Measurements from ENCODE around the gene KRT33A.
A peak's percentile ranks its signal among the peaks of the same experiment; 100 is the strongest.

KRT33A gene

GRCh38 chr17:41331606-41332005 lies 19.0 kb downstream of the KRT33A start:
- no peak overlapping the region for H3K4me3 ChIP-seq (replicated peaks; ENCODE audit: low read depth, low read length)

GRCh38 chr17:41329279-41329948 lies 21.2 kb downstream of the KRT33A start:
- no peak for DNase-seq (ENCODE audit: extremely low read depth, insufficient read length)
- peak; percentile 37 for TF ChIP-seq CTCF (IDR thresholded peaks at IDR 0.05; ENCODE audit: insufficient read depth, low read length, poor library complexity, severe bottlenecking)

More at GRCh38 chr17:41331606-41332005, 19.0 kb downstream of the KRT33A start:
- DNase-seq (ENCODE audit: extremely low read depth, insufficient read length): no peak
- H3K36me3 ChIP-seq (ENCODE audit: control insufficient read depth, insufficient read depth, low read length): no peaks in the 10 kb centered on the region
- TF ChIP-seq CTCF (IDR thresholded peaks at IDR 0.05; ENCODE audit: insufficient read depth, low read length, poor library complexity, severe bottlenecking): no peak
- no peaks in the 10 kb centered on the region; the same call in 1 of the 2 replicates for H3K27me3 ChIP-seq (replicated peaks; ENCODE audit: control insufficient read depth, insufficient read depth, low read length)

GRCh38 chr17:41328207-41328606 lies 22.4 kb downstream of the KRT33A start:
- TF ChIP-seq CTCF (IDR thresholded peaks at IDR 0.05; ENCODE audit: insufficient read depth, low read length, poor library complexity, severe bottlenecking): no peak
- no peak for DNase-seq (ENCODE audit: extremely low read depth, insufficient read length)
- no peak overlapping the region for H3K4me3 ChIP-seq (replicated peaks; ENCODE audit: low read depth, low read length)
- H3K36me3 ChIP-seq (ENCODE audit: control insufficient read depth, insufficient read depth, low read length): no peaks in the 10 kb centered on the region
- H3K27me3 ChIP-seq (replicated peaks; ENCODE audit: control insufficient read depth, insufficient read depth, low read length): no peaks in the 10 kb centered on the region; the same call in 1 of the 2 replicates

More at GRCh38 chr17:41329279-41329948, 21.2 kb downstream of the KRT33A start:
- Histone ChIP-seq H3K4me3 (replicated peaks; ENCODE audit: low read depth, low read length) (no peak overlapping the region), H3K27me3 (replicated peaks; ENCODE audit: control insufficient read depth, insufficient read depth, low read length) (no peaks in the 10 kb centered on the region; the same call in 1 of the 2 replicates), H3K36me3 (ENCODE audit: control insufficient read depth, insufficient read depth, low read length) (no peaks in the 10 kb centered on the region)

GRCh38 chr17:41327411-41328120 lies 23.1 kb downstream of the KRT33A start:
- no peaks in the 10 kb centered on the region for H3K36me3 ChIP-seq (ENCODE audit: control insufficient read depth, insufficient read depth, low read length)
- DNase-seq (ENCODE audit: extremely low read depth, insufficient read length): no peak
- H3K4me3 ChIP-seq (replicated peaks; ENCODE audit: low read depth, low read length): no peak overlapping the region
- TF ChIP-seq CTCF (IDR thresholded peaks at IDR 0.05; ENCODE audit: insufficient read depth, low read length, poor library complexity, severe bottlenecking): no peak
- H3K27me3 ChIP-seq (replicated peaks; ENCODE audit: control insufficient read depth, insufficient read depth, low read length): no peaks in the 10 kb centered on the region; the same call in 1 of the 2 replicates

- Histone ChIP-seq H3K27me3 (replicated peaks; ENCODE audit: control insufficient read depth, insufficient read depth, low read length) (no peaks in the 10 kb centered on the region; the same call in 1 of the 2 replicates), H3K36me3 (ENCODE audit: control insufficient read depth, insufficient read depth, low read length) (no peaks in the 10 kb centered on the region), H3K4me3 (replicated peaks; ENCODE audit: low read depth, low read length) (no peak overlapping the region)
- TF ChIP-seq CTCF (IDR thresholded peaks at IDR 0.05; ENCODE audit: insufficient read depth, low read length, poor library complexity, severe bottlenecking): no peak
- DNase-seq (ENCODE audit: extremely low read depth, insufficient read length): no peak
Measured at GRCh38 chr17:41326173-41327145, 24.2 kb downstream of the KRT33A start.

Data from GM06990 (cell line).